CD4-positive, alpha-beta T cell (primary cell): ENCODE data around the gene TAPBP. TPM values are rescaled to one million over a fixed set of nuclear protein-coding genes. Genes with fewer than 3 reads are reported as not detected.

Experiments
- ATAC-seq: fragments of 200-7000 bp; cut with Tn5 transposase; one replicate; pipeline ENCODE4 v1.10.0; 2022; ENCODE audit warnings: mild to moderate bottlenecking; ENCODE audit not compliant: poor library complexity
- CTCF ChIA-PET: fragments of 350-600 bp; sonication (Branson Sonifier 250); formaldehyde crosslinking; loops from one replicate; lab custom pipeline; 2021; ENCODE audit warnings: antibody characterized with exemption, inconsistent platforms; lab: Charles Lee
- POLR2A ChIA-PET: fragments of 350-600 bp; sonication (Branson Sonifier 250); formaldehyde crosslinking; loops from one replicate; lab custom pipeline; 2021; ENCODE audit warnings: antibody characterized with exemption, inconsistent platforms; lab: Charles Lee
- DNase-seq, 14 experiments: peaks; one replicate each; pipeline ENCODE4 v3.0.0-alpha.2; 2013 to 2020; ENCODE audit warnings: mixed read lengths in 2 of 14
- H3K27ac ChIP-seq, 2 donors: one replicate each; pipeline versions ENCODE4 v1.5.1 to v1.7.0; 2013; ENCODE audit warnings: low read length in 2 of 2, low read depth in 1 of 2, mild to moderate bottlenecking in 1 of 2
- H3K27me3 ChIP-seq, 2 experiments: 1 replicate in 1 of 2; 2 replicates in 1 of 2; pipeline versions ENCODE4 v1.6.1 to v1.7.0; 2013; ENCODE audit warnings: low read length in 2 of 2, control low read depth in 1 of 2, mild to moderate bottlenecking in 1 of 2, moderate library complexity in 1 of 2; ENCODE audit not compliant: insufficient read depth in 2 of 2, control insufficient read depth in 1 of 2
- H3K36me3 ChIP-seq: one replicate; pipeline ENCODE4 v1.6.1; 2013; ENCODE audit warnings: low read length, control low read depth; ENCODE audit not compliant: insufficient read depth
- H3K4me1 ChIP-seq: one replicate; pipeline ENCODE4 v1.6.1; 2013; ENCODE audit warnings: low read length, control low read depth; ENCODE audit not compliant: insufficient read depth
- H3K4me3 ChIP-seq: one replicate; pipeline ENCODE4 v1.5.1; 2013; ENCODE audit warnings: mild to moderate bottlenecking, low read length, moderate library complexity
- H3K9me3 ChIP-seq, 2 experiments: 1 replicate in 1 of 2; 2 replicates in 1 of 2; pipeline versions ENCODE4 v1.6.1 to v1.7.0; 2013; ENCODE audit warnings: low read length in 2 of 2, mild to moderate bottlenecking in 2 of 2, control low read depth in 1 of 2, moderate library complexity in 1 of 2; ENCODE audit not compliant: control insufficient read depth in 1 of 2, insufficient read depth in 1 of 2
- H3K27ac Mint-ChIP-seq: one replicate; pipeline ENCODE4 v1.8.0; 2020; ENCODE audit warnings: mixed read lengths
- H3K27me3 Mint-ChIP-seq: one replicate; pipeline ENCODE4 v1.8.0; 2021; ENCODE audit warnings: mixed read lengths
- H3K36me3 Mint-ChIP-seq: one replicate; pipeline ENCODE4 v1.8.0; 2021; ENCODE audit warnings: low read depth, mixed read lengths
- H3K4me1 Mint-ChIP-seq: one replicate; pipeline ENCODE4 v1.8.0; 2021; ENCODE audit warnings: low read depth, mixed read lengths
- H3K4me3 Mint-ChIP-seq: one replicate; pipeline ENCODE4 v1.8.0; 2020; ENCODE audit warnings: mild to moderate bottlenecking, mixed read lengths
- H3K9me3 Mint-ChIP-seq: one replicate; pipeline ENCODE4 v1.8.0; 2020; ENCODE audit warnings: mixed read lengths
- intact Hi-C, 2 experiments: fragments of 100-400 bp; cut with DNase I in 1 of 2; cut with micrococcal nuclease in 1 of 2; formaldehyde crosslinking; loops; one replicate each; pipeline versions ENCODE4 v1.15.1 to v1.9.0; 2023 to 2025; cut with DNase I, micrococcal nuclease
- total RNA-seq, 174 experiments: library from RNA in 2 of 174; stranded (reverse) in 2 of 174; gene quantifications; one replicate each; pipeline ENCODE4 v1.2.3 and lab custom pipeline; 2021 to 2026
- TF ChIP-seq, protein P1 (sequence below): fragments of 200-600 bp; IDR thresholded peaks from one replicate; pipeline ENCODE4 v1.8.0; 2022; ENCODE audit warnings: antibody characterized with exemption, mild to moderate bottlenecking

TAPBP gene
- total RNA-seq, 2 experiments from 2014 or later = 203 to 206 TPM

DNA sequence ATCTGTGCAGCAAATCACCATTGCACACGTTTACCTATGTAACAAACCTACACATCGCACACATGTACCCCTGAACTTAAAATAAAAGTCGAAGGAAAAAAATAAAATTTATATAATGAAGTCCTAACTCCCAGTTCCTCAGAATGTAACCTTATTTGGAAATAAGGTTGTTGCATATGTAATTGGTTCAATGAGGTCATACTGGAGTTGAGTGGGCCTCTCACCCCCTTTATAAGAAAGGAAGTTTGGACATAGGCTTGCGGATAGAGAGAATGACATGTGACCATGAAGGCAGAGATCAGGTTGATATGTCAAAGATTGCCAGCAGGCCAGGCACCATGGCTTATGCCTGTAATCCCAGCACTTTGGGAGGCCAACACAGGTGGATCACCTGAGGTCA is 19.8 kb upstream of the TAPBP start:
- H3K27me3 Mint-ChIP-seq = no peaks in the 10 kb centered on the region
- no peaks in the 10 kb centered on the region for H3K27me3 ChIP-seq
- H3K4me3 ChIP-seq = no peak overlapping the region
- H3K9me3 ChIP-seq = no peaks in the 10 kb centered on the region
- peaks cover 7% of the 10 kb centered on the region for H3K4me1 ChIP-seq
- intact Hi-C loops = no loop called here
- no peak overlapping the region for H3K27ac ChIP-seq
- no peak for DNase-seq
- peaks cover 5% of the 10 kb centered on the region for H3K4me1 Mint-ChIP-seq
- CTCF ChIA-PET = no interaction called here
- no peaks in the 10 kb centered on the region for H3K36me3 Mint-ChIP-seq
- H3K9me3 Mint-ChIP-seq = no peaks in the 10 kb centered on the region
- ATAC-seq = no peak
- POLR2A ChIA-PET = interaction anchor here (1.4 kb wide), 1 partner anchor 16 kb away, joined by 3 read pairs; the partner anchor contains the start of gene ZBTB22
- H3K27ac Mint-ChIP-seq = no peak overlapping the region
- no peak overlapping the region for H3K4me3 Mint-ChIP-seq
- H3K36me3 ChIP-seq = no peaks in the 10 kb centered on the region
- TF ChIP-seq, protein P1, sequence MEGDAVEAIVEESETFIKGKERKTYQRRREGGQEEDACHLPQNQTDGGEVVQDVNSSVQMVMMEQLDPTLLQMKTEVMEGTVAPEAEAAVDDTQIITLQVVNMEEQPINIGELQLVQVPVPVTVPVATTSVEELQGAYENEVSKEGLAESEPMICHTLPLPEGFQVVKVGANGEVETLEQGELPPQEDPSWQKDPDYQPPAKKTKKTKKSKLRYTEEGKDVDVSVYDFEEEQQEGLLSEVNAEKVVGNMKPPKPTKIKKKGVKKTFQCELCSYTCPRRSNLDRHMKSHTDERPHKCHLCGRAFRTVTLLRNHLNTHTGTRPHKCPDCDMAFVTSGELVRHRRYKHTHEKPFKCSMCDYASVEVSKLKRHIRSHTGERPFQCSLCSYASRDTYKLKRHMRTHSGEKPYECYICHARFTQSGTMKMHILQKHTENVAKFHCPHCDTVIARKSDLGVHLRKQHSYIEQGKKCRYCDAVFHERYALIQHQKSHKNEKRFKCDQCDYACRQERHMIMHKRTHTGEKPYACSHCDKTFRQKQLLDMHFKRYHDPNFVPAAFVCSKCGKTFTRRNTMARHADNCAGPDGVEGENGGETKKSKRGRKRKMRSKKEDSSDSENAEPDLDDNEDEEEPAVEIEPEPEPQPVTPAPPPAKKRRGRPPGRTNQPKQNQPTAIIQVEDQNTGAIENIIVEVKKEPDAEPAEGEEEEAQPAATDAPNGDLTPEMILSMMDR = no peak

DNA sequence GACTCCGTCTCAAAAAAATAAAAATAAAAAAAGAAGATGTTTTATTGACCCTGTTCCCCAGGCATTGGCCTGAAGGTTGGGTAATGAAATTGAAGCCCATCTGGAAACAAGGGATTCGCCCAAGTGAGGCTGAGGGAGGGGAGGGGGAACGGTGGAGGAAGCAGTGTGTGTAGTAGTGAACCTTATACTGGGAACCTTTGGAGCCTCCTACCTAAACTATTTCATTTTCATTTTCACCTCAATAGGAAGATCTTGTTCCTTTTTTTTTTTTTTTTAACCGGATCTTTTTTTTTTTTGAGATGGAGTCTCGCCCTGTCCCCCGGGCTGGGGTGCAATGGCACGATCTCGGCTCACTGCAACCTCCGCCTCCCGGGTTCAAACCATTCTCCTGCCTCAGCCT is 16.9 kb upstream of the TAPBP start:
- DNase-seq (no peak), ATAC-seq (no peak)
- H3K36me3 ChIP-seq = no peaks in the 10 kb centered on the region
- H3K4me3 Mint-ChIP-seq = no peak overlapping the region
- H3K27ac Mint-ChIP-seq = no peak overlapping the region
- H3K36me3 Mint-ChIP-seq = no peaks in the 10 kb centered on the region
- no peaks in the 10 kb centered on the region for H3K9me3 Mint-ChIP-seq
- peaks cover 7% of the 10 kb centered on the region for H3K4me1 ChIP-seq
- H3K4me3 ChIP-seq = no peak overlapping the region
- no peak overlapping the region for H3K27ac ChIP-seq
- ChIA-PET POLR2A (interaction anchor here (1.0 kb wide), 1 partner anchor 13 kb away, joined by 3 read pairs; no protein-coding TSS in a partner anchor), CTCF (no interaction called here)
- H3K27me3 Mint-ChIP-seq = no peaks in the 10 kb centered on the region
- intact Hi-C loops = no loop called here
- no peaks in the 10 kb centered on the region for H3K27me3 ChIP-seq
- TF ChIP-seq, protein P1 = no peak
- H3K9me3 ChIP-seq = no peaks in the 10 kb centered on the region
- H3K4me1 Mint-ChIP-seq = peaks cover 4% of the 10 kb centered on the region

DNA sequence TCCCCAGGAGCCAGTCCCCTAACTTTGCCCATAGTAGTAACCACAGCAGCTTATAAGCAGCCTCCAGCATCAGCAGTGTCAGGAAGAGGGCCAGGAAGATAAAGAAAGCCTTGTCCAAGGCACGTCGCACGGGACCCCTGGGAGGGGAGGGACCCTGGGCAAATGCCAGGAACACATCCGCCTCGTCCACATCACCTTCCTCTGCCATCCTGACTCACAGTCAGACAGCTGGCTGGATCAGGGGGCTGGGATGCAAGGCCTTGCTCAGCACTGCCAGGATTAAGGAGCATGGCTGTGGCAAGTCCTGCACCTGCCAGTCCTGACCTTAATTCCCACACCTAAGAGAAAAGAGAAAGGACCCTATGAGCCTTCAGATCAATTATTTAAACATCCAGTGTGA is 15.2 kb upstream of the TAPBP start:
- DNase-seq = no peak
- Mint-ChIP-seq H3K36me3 (no peaks in the 10 kb centered on the region), H3K4me1 (peaks cover 3% of the 10 kb centered on the region), H3K27me3 (no peaks in the 10 kb centered on the region), H3K9me3 (no peaks in the 10 kb centered on the region), H3K4me3 (no peak overlapping the region), H3K27ac (no peak overlapping the region)
- POLR2A ChIA-PET = interaction anchor here (0.6 to 1.5 kb wide), 2 partner anchors 11 to 15 kb away, joined by 3 to 7 read pairs; partner anchors contain the start of gene ZBTB22
- intact Hi-C loops = no loop called here
- CTCF ChIA-PET = no interaction called here
- no peaks in the 10 kb centered on the region for H3K9me3 ChIP-seq
- no peaks in the 10 kb centered on the region for H3K27me3 ChIP-seq
- no peaks in the 10 kb centered on the region for H3K36me3 ChIP-seq
- ATAC-seq = no peak
- no peak overlapping the region for H3K4me3 ChIP-seq
- peaks cover 1% of the 10 kb centered on the region for H3K4me1 ChIP-seq
- TF ChIP-seq, protein P1 = no peak
- no peak overlapping the region for H3K27ac ChIP-seq
